Endometrium (tissue), 2 donors: ENCODE results near the gene LIN9.

Source experiments
- FAIRE-seq: peaks from 2 replicates; lab custom pipeline; 2012; peaks lifted over from hg19 to GRCh38; lab: Jason Lieb, UNC
- donor health status: control.
- donor health status: control.

The LIN9 gene

GRCh38 chr1:226320930-226321329 lies 12.0 kb upstream of the LIN9 start:
- FAIRE-seq: no peak

DNA sequence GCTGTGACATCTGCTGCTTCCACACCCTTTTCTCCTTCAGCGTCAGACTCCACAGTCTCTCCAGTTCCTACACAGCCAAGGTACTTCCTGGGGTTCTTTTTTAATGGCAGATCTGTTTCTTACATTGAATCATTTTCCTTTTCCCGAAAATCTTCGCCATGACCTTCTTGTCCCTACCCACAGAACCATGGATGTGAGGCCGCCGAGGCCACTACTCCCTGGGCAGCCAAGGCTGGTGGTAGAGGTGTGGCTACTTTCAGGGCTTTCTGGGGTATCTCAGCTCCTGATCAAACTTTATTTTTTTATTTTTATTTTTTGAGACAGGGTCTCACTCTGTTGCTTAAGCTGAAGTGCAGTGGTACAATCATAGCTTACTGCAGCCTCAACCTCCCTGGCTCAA lies 9.5 kb upstream of the LIN9 start:
- no peak for FAIRE-seq

DNA sequence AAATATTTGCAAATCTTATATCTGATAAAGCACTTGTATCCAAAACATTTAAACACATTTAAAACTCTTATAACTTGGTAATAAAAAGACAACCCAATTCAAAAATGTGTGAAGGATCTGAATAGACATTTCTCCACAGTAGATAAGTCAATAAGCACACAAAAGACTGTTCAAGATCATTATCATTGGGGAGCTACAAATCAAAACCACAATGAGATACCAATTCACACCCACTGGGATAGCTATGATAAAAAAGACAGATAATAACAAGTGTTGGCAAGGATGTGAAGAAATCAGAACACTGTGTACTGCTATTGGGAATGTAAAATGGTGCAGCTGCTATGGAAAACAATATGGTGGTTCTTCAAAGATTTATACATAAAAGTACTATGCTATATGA lies 5.1 kb upstream of the LIN9 start:
- FAIRE-seq: no peak

DNA sequence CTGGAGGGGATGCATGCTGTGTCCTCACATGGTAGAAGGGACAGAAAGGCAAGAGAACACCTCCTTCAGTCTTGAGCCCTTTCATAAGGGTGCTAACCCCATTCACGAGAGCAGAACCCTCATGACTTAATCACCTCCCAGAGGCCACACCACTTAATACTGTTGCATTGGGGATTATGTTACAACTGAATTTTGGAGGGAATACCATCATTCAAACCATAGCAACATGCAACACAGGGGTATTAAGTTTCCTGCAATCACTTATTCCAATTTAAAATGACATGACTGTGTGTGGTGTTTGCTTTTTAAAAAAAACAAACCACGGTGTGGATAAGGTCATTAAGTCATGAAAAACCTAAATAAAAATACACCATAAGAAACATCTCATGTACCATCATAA lies 3.1 kb upstream of the LIN9 start:
- FAIRE-seq: no peak

DNA sequence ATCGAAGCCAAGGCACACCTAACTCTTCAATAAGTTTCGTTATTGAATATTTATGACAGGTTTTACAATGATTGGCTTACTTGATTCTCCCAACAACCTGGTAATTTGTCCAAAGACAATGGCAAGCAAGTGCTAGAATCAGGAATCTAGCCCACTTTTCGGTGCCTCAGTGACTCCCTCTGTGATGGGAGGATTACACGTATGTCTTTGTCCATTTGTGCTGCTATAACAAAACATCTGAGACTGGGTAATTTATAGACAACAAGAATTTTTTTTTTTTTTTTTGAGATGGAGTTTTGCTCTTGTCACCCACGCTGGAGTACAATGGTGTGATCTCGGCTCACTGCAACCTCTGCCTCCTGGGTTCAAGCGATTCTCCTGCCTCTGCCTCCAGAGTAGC lies 2.4 kb upstream of the LIN9 start:
- FAIRE-seq: no peak

DNA sequence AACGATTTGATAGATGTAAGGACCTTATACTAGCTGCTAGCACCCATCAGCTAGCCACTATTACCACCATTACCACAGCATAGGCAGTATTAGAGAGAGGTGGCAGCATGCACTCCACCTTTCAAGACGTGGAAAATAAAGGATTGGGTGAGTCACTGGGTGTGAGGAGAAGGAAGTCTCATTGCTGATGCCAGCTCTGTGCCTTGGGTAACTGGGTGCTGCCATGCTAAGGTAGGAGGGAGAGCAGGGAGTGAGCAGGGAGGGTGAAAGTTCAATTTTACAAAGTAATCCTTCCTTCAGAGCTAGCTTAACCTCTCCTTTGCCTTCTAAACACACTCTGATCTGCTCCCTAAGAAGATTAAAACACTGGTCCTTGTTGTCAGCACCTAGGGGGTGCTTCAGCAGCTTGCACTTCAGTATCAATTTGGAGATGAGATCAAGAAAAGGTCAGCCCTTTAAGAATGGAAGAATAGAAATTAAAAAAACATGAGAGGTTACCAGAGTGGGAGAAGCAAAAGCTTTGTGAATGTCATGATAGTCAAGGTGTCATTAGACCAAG lies 1.8 kb upstream of the LIN9 start:
- FAIRE-seq: no peak

DNA sequence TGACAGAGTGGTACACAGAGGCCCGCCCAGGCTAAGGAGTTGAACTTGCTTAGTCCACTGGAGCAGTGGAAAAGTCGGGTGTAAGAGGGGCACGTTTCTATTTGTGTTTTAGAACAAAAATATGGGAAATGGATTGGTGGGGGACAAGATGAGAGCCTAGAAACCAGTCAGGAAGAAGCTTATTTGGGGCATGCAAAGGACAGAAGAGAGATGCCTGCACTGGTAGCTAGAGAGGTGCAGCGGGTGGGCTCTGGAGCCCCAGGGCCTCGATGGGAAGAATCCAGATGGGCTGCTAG lies 1.2 kb upstream of the LIN9 start:
- FAIRE-seq: no peak

DNA sequence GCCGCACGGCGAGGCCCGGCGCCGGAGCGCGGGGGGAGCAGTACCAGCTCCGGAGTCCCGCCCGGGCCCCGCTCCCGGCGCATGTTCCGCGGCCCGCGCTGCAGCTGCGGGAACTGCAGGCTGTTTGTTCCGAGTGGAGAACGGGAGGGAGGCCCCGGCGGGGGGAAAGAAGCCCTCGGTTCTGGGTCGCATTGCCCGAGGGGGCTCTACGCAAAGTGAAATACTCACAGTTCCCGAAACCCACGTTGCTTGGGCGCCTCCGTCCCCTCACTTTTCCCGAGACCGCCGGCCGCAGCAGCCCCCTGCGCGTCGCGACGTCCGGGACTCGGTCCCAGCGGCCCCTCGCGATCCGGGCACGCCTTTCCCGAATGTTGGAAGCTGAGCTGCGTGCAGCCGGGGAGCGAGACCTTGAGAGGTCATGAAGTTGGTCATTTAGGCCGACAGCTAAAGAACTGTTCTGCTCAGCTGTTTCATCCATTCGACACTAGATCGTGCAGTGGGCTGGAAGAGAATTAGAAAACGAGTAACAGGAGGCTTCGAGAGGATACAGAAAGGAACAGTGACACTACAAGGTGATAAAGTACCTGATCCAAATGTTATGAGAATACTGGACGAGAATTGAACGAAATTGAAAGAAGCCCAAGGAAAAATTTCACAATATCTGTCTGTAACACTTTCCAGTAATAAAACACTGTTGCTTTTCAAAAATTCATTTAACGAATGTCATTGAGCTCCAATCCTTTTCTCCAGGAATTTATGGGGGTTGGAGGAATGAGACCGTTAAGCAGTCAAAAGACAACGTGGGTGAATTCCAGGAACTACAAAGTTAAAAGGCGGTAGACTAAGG lies 657 bp upstream of the LIN9 start:
- FAIRE-seq: no peak

DNA sequence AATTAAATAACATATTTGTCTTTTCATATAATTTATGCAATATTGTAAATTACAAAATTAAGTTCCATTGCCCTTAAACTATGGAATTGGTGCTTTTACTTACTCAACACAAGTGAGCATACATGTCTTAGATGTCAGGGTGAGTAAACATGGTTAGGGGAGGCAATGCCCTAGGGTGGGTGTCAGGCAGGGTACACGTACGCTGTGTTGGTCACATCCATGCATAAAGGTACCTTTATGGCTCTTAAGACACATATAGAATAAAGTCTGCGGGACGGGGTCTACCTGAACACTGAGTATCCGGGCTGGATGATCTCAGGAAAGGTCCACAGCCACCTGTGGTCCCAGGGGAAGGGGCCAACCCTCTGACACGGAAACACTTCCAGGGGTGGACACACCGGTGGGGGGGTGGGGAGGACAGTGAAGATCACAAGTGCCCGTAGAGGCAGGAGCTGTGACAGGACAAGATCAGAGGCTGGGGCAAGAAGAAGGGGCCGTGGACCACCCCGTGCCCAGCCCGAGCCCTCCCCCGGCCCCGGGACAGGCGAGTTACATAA lies 720 bp downstream of the LIN9 start:
- no peak for FAIRE-seq

DNA sequence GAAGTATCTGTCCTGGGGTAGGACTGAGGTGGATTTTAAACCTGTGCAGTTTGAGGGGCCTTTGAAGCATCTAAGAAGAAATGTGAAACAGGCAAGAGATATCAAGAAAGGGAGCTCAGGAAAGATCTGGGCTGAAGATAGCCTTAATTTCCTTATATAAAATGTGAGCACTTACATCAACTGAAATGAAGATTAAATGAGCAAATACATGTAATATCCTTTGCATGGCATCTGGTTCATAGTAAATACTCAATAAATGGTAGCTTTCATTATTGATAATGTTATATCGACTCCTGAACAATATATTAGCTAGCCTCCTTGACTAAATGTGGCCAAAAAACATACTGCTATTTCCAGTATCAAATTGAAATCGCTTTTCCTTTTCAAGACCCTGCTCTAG lies 2.5 kb downstream of the LIN9 start:
- FAIRE-seq: no peak

DNA sequence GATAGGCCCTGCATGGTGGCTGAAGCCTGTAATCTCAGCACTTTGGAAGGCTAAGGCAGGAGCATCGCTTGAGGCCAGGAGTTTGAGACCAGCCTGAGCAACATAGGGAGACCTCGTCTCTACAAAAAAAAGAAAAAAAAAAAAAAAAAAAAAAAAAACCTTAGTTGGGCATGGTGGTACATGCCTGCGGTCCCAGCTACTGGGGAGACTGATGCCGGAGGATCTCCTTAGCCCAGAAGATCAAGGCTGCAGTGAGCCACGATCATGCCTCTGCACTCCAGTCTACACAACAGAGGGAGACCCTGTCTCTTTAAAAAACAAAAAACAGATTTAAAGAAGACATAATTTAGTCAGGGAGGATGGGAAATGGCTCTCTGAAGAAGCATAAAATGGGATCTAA lies 3.8 kb downstream of the LIN9 start:
- FAIRE-seq: no peak

GRCh38 chr1:226304291-226304955 lies 4.5 kb downstream of the LIN9 start:
- no peak for FAIRE-seq

GRCh38 chr1:226302731-226303130 lies 6.2 kb downstream of the LIN9 start:
- FAIRE-seq: no peak

DNA sequence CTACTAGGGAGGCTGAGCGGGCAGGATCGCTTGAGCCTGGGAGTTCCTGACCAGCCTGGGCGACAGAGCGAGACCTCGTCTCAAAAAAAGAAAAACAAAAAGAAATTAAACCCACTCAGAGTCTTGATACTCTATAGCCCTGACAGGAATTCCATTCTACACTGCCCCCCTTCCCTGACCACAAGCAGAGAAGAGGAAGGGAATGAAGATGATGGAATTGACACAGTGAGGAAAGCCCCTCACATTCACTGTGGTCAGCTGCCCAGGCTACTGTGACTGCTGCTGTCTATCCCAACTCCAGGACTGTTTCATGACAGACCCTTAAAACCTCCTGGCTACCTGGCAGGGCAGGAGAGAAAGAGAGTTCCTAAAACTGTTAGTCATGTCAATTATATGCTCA lies 12.1 kb downstream of the LIN9 start:
- no peak for FAIRE-seq

- no peak for FAIRE-seq
These were observed 15.4 kb downstream of the LIN9 start for GRCh38 chr1:226293553-226293920.

DNA sequence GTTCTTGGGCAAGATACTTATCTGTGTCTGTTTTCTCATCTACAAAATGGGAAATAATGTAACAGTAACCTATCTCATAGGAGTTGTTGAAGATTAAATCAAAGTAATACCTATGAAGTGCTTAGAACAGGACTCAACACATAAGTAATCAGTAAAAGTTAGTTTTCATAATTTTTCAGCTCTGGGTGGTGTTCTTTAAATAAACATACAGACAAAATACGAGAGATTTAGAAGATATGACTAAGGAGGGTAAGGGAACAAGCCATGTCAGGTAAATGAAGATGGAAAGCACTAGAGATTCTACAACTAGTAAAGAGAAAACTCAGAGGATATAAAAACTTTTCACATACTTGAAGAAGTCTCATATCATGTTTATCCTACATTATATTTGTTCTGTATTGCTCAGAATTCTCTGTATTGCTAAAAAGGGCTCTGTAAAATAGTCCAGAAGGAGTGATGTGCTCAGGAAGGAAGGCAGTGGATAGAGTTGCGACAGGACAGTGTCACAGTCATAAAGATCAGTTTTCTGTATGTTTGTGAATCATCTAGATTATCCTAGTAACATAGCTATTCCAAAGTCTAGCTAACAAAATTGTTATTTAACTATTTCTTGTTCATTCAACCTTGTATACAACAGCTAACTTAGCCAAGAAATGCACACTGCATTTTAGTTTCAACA lies 16.0 kb downstream of the LIN9 start:
- FAIRE-seq: no peak

DNA sequence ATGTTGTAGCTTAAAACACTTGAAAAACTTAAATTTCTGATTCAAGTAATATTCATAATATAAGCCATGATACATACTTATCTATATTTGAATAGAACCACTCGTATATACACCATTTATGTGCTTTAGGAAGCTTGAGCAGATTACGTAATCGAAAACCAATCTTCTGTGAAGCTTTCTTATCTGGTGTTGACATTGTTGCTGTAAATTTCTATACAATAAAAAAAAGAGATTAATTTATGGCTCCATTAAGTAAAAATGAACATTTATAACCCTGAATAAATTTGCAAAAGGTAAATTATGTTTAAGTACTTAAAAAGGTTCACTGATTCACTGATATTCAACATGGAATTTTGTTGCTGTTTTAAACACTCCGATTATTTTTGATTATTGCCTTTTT lies 21.4 kb downstream of the LIN9 start:
- FAIRE-seq: no peak

DNA sequence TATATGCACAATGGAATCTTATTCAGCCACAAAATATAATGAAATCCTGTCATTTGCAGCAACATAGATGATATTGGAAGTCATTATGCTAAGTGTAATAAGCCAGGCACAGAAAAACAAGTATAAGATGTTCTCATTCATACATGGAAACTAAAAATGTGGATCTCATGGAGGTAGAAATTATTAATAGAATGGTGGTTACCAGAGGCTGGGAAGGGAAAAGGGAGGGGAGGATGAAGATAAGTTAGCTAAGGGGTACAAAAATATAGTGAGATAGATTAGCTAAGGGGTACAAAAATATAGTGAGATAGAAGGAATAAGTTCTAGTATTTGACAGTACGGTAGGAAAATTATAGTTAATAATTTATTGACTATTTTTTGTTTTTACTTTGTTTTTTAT lies 27.9 kb downstream of the LIN9 start:
- no peak for FAIRE-seq

DNA sequence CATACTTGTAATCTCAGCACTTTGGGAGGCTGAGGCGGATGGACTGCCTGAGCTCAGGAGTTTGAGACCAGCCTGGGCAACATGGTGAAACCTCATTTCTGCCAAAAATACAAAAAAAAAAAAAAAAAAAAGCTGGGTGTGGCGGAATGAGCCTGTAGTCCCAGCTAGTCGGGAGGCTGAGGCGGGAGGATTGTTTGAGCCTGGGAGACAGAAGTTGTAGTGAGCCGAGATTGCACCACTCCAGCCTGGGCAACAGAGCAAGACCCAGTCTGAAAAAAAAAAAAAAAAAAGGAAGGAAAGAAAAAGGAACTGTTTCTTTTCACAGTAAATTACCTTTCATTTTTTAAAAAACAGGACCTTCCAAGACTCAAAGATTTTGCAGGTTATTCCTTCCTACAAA lies 29.5 kb downstream of the LIN9 start:
- no peak for FAIRE-seq

DNA sequence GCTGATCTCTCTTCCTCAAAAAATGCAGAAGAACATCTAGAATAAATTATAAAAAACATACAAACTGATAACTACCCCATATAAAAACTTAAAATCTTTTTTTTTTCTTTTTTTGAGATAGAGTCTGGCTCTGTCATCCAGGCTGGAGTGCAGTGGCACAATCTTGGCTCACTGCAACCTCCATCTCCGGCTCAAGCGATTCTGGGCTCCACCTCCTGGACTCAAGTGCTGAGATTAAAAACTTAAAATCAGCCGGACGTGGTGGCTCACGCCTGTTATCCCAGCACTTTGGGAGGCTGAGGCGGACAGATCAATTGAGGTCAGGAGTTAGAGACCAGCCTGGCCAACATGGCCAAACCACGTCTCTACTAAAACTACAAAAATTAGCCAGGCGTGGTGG lies 31.1 kb downstream of the LIN9 start:
- no peak for FAIRE-seq

DNA sequence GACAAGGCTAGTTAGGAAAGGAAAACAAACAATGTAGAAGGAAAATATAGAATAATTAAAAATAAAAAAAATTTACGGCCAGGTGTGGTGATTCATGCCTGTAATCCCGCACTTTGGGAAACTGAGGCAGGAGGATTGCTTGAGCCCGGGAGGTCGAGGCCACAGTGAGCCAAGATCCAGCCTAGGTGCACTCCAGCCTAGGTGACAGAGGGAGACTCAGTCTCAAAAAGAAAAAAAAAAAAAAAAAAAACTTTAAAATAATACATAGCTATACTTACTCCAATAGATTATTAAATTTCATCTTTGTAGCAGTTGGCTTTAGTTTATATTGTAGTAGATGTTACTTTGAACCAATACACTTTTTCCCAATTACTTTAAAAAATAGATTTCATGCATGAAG lies 32.0 kb downstream of the LIN9 start:
- FAIRE-seq: no peak

DNA sequence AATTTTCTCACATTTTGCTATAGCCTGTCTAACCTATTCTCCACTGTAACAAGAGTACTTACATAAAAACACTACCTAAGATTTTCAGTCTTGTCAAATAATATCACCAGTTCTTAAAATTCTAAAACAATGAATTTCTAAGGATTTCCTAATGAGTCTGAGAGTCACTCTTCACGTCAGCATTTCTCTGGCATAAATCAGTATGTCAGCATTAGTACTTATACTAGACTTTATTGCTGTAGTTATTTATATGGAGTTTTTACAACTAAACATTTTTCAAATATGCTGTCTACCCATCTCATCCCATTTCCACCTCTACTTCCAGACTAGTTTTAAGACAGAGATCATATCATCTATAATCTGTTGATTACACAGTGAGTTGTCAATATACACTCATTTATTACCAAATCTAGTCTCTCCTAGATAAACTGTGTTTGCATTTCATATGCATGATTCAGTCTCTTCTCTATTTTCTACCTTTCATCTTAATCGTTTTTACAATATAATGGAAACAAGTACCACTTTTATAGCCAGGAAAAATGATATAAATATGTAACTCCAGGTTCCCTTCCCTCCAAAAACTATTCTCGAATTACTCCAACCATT lies 32.8 kb downstream of the LIN9 start:
- FAIRE-seq: no peak

GRCh38 chr1:226274138-226274537 lies 34.8 kb downstream of the LIN9 start:
- no peak for FAIRE-seq
